ENCODE results near the gene UQCRQ. TPM values are rescaled to one million over a fixed set of nuclear protein-coding genes. Genes with fewer than 3 reads are reported as not detected.

UQCRQ gene
- total and polyA plus RNA-seq, 9 of the 15 experiments (the other 6 are each of a cell fraction or from before 2014, with no cell fraction given), result 235 to 2,421 (median 883) TPM

DNA sequence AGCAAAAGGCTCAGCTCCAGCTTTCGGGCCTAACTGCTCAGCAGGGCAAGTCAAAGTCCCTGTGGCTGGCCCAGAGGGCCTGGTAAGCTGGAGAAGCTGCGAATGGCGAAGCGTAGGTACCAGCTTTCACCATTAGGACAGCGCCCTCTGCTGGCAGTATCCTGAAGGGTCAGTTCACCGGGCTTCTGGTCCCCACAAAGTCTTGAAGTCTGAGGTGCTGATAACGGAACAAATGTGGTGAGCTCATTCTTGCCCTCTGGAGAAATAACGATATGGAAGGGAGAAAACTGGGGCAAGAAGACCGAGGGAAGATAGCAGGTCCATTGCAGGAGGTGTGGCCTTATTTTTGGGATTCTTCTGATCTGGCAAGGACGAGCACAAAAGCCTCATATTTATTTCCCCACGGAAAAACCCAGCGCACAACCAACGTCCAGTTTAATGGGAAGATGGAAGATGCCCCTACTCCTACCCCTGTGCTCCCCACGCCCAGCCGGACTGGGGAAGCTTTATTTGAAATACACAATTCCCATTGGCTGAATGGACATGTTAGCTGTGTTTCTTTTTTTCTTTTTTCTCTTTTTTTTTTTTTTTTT is 46.2 kb upstream of the UQCRQ start (continued):
- TF ChIP-seq, protein P1, sequence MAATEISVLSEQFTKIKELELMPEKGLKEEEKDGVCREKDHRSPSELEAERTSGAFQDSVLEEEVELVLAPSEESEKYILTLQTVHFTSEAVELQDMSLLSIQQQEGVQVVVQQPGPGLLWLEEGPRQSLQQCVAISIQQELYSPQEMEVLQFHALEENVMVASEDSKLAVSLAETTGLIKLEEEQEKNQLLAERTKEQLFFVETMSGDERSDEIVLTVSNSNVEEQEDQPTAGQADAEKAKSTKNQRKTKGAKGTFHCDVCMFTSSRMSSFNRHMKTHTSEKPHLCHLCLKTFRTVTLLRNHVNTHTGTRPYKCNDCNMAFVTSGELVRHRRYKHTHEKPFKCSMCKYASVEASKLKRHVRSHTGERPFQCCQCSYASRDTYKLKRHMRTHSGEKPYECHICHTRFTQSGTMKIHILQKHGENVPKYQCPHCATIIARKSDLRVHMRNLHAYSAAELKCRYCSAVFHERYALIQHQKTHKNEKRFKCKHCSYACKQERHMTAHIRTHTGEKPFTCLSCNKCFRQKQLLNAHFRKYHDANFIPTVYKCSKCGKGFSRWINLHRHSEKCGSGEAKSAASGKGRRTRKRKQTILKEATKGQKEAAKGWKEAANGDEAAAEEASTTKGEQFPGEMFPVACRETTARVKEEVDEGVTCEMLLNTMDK (IDR thresholded peaks at IDR 0.05; ENCODE audit: borderline replicate concordance, insufficient read depth, low read depth, low read length, poor library complexity, severe bottlenecking), result peak; percentile 44
- TF ChIP-seq EHMT2 (IDR thresholded peaks at IDR 0.05) (no peak), CEBPG (CRISPR knock-in tag; IDR thresholded peaks at IDR 0.05) (no peak), CEBPG (tag; conservative IDR thresholded peaks at IDR 0.05 in 1 of 2, IDR thresholded peaks at IDR 0.05 in 1 of 2) (no peak), DPF2 (IDR thresholded peaks at IDR 0.05) (peak; percentile 34; the same call in 1 of the 2 replicates), ZNF133 (CRISPR knock-in tag; IDR thresholded peaks at IDR 0.05) (no peak), HNRNPH1 (optimal IDR thresholded peaks at IDR 0.05; ENCODE audit: low read depth, low read length) (no peak), TFAM (CRISPR knock-in tag; conservative IDR thresholded peaks at IDR 0.05) (no peak), CXXC5 (CRISPR knock-in tag; IDR thresholded peaks at IDR 0.05) (0 out of 2 replicates have a peak, but pooled peaks have one; percentile 43), ZNF354B (CRISPR knock-in tag; IDR thresholded peaks at IDR 0.05) (no peak), HDAC6 (IDR thresholded peaks at IDR 0.05; ENCODE audit: low read depth, low read length) (no peak), ZNF551 (CRISPR knock-in tag; IDR thresholded peaks at IDR 0.05) (no peak), ZNF830 (CRISPR knock-in tag; IDR thresholded peaks at IDR 0.05) (no peak), ASH1L (IDR thresholded peaks at IDR 0.05; ENCODE audit: borderline replicate concordance, low read depth, partially characterized antibody) (no peak), ZNF668 (CRISPR knock-in tag; IDR thresholded peaks at IDR 0.05) (no peak), FIP1L1 (IDR thresholded peaks at IDR 0.05; ENCODE audit: low read depth, low read length, poor library complexity, severe bottlenecking) (no peak), SIN3A (IDR thresholded peaks at IDR 0.05; ENCODE audit: borderline replicate concordance in 2 of 2, control insufficient read depth in 1 of 2, low read depth in 2 of 2, low read length in 2 of 2) (no peak), RBFOX2 (IDR thresholded peaks at IDR 0.05; ENCODE audit: low read depth, low read length) (no peak), HDAC8 (tag; IDR thresholded peaks at IDR 0.05) (no peak), CHCHD3 (CRISPR knock-in tag; IDR thresholded peaks at IDR 0.05) (no peak), TEAD2 (tag; IDR thresholded peaks at IDR 0.05) (no peak), GTF2E2 (tag; IDR thresholded peaks at IDR 0.05) (no peak), MEF2D (tag; conservative IDR thresholded peaks at IDR 0.05; ENCODE audit: low read depth) (no peak), GATAD2A (IDR thresholded peaks at IDR 0.05) (no peak), TAL1 (IDR thresholded peaks at IDR 0.05) (no peak)
- TF ChIP-seq, protein P2, sequence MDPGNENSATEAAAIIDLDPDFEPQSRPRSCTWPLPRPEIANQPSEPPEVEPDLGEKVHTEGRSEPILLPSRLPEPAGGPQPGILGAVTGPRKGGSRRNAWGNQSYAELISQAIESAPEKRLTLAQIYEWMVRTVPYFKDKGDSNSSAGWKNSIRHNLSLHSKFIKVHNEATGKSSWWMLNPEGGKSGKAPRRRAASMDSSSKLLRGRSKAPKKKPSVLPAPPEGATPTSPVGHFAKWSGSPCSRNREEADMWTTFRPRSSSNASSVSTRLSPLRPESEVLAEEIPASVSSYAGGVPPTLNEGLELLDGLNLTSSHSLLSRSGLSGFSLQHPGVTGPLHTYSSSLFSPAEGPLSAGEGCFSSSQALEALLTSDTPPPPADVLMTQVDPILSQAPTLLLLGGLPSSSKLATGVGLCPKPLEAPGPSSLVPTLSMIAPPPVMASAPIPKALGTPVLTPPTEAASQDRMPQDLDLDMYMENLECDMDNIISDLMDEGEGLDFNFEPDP (CRISPR knock-in tag; IDR thresholded peaks at IDR 0.05), result no peak
- TF ChIP-seq, protein P3, sequence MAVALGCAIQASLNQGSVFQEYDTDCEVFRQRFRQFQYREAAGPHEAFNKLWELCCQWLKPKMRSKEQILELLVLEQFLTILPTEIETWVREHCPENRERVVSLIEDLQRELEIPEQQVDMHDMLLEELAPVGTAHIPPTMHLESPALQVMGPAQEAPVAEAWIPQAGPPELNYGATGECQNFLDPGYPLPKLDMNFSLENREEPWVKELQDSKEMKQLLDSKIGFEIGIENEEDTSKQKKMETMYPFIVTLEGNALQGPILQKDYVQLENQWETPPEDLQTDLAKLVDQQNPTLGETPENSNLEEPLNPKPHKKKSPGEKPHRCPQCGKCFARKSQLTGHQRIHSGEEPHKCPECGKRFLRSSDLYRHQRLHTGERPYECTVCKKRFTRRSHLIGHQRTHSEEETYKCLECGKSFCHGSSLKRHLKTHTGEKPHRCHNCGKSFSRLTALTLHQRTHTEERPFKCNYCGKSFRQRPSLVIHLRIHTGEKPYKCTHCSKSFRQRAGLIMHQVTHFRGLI (CRISPR knock-in tag; IDR thresholded peaks at IDR 0.05), result no peak
